Stimulated activated CD4-positive, alpha-beta T cell treated with anti-CD3 and anti-CD28 coated beads, Interleukin-4, amount 100 ng/mL, for 48 hours (primary cell): Measurements from ENCODE around the gene ATP13A5.

Experiments
- DNase-seq, 2 donors: peaks; one replicate each; pipeline ENCODE4 v3.0.0-alpha.2; 2020; ENCODE audit warnings: low read depth in 2 of 2

Gene ATP13A5

DNA sequence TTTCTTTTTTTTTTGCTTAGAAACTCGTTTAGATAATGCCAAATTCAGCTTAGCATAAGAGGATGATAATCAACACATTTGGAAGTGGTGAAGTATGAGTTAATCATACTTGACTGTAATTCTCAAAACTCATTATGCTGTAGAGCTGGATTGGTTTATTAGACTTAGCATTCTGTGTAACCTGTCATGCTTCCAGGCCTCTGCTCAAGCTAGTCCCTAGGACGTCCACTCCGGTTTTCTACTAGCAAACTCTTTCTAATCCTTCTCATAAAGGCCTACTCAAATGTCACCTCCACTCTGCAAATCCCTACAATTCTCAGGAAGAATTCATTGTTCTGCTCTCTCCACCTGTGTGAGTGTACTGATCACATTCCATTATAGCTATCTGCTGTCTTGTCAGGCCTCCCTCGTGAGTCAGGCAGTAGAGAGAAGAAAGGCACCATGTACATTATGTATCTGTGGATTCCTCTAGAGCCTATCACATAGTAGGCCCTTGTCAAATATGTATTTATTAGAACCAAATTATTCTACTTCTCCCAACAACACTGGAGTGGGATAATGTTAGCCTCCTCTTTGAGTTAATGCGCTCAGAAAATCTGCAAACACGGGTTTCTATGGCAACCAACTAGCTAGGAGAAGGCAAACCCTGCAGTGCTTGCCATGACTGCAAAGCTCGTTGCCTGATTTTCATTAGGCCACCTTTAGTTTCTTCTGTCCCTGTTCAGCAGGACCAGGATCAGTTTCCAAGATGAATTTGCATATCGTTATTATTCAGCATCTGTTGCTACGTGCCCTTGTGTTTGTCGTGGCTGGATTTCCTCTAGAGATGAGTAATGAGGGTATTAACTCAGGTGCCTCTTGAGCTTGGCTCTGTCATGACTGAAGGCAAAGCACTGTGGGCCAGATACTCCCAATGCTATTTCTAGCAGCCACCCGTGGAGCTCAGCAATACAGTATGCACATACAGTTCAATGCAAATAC lies 30.7 kb downstream of the ATP13A5 start:
- no peak for DNase-seq

DNA sequence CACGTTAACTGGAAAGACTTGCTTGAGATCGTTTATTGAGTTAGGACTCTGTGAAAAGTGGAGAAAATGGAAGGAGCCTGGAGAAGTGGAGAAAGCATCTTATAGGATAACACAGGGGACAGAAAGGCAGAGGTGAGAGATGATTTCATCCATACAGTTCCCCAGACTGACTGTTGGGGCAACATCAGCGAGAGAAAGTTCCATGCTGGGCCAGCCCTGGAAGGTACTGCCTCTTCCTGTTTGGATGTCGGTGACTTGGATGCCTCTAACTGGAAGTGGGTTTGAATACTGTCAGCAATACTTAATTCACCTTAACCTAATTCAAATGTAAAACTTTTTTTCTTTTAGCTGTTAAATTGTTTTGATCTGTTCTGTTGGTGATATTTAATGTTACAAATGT lies 32.3 kb downstream of the ATP13A5 start:
- no peak for DNase-seq

DNA sequence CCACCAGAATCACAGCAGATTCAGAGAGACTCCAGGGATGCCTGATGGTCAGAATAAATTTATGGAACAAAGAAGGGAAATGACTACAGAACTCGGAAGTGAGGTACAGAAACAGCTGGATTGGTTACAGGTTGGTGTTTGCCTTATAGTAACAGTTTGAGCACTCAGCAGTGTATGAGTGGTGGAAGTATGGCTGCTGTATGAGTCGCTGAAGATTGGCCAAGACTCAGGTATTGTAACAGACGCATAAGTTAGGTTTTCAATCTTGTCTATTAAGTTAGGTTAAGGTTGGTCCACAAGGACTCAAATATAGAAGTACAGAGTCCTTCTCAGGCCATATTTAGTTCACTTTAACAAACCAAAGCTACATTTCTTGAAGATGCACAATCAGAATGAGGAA lies 33.1 kb downstream of the ATP13A5 start:
- no peak for DNase-seq

DNA sequence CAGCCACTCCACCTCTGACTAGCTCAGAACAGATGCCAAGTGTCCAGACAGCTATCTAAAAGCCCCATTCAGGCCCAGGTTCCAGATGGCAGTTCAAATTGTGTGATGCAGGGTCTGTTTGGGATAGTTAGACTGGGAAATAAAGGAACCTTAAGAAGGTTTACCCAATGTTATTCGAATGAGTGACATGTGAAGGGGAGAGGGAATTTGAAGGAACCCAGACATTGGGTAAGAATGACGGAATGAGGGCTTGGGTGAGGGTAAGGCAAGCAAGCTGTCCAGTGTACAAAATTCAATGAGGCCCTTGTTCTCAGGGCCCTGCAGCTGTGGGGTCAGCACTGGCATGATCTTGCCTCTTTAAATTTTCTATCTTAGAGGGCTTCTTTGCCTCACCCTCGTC lies 34.1 kb downstream of the ATP13A5 start:
- no peak for DNase-seq

DNA sequence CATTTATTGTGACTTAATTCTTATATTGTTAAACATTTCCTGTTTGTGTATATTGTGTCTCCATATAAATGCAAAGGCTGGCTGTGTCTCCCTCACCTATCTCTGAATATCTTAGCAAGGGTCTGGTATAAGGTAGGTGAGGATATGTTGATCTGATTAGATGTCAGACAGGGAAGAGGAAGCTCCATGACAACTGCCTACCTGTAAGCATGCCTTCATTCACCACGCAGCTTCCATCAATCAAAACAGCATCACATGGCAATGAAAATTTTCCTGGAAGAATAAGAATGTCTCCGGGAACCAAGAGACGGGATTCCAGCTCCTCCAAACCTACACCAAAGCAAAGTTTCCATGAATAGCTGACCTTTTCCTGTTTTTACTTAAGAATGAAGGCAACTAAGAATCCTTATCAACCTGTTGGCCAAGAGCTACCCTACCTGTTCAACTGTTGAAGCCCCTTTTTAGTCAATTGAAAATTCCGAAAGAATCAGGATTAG lies 34.8 kb downstream of the ATP13A5 start:
- DNase-seq, result no peak

DNA sequence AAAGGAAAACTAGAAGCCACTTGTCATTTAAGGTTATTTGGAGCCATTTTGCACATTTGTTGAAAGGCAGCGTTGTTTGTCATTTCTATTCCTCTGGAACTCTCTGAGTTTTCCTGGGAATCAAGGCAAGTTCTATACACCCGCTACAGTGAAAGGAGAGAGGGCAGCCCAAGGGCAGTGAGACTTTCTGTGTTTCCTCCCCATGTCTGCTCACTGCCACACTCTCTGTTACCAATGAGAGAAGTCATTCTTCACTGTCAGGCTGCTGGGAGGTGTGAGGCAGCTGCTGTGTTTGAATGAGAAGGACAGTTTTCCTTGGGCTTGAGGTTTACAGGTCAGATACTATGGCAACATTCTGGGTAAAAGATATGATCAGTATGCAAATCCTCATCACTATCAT lies 36.0 kb downstream of the ATP13A5 start:
- no peak for DNase-seq

DNA sequence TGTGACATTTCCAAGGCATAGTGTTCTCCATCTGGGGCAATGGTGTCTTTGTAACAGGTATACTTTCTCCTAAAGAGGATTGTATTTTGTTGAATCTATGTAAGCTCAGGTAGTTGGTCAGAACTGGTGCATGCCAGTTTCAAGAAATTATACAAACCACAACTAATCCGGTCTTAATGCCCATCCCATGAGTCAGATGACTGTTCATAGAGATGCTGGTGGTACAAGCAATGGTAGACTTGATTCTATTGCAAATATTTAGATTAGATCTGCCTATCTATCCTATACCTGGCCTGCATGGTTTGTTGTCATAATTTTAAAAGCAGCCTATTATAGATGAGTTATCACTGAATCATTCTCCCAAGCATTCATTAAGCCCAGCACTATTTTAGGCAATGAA lies 43.5 kb downstream of the ATP13A5 start:
- no peak for DNase-seq

DNA sequence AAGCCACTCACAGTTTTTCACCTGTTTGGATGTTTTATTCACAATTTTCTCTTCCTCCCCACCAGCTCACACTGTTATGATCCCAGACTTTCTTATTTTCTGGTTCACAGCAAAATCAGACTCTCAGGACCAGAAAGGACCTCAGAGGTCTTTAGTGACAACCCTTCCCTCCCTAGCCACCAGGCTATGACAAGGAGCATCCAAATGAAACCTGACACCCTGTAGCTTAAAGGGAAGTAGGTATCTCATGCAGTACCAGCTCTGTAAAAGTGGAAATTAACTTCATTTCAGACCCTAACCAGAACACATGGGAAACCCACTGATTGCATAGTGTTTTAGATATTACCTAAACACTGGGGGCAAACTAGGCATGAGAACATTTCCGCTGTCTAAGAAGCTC lies 45.3 kb downstream of the ATP13A5 start:
- DNase-seq, result no peak

DNA sequence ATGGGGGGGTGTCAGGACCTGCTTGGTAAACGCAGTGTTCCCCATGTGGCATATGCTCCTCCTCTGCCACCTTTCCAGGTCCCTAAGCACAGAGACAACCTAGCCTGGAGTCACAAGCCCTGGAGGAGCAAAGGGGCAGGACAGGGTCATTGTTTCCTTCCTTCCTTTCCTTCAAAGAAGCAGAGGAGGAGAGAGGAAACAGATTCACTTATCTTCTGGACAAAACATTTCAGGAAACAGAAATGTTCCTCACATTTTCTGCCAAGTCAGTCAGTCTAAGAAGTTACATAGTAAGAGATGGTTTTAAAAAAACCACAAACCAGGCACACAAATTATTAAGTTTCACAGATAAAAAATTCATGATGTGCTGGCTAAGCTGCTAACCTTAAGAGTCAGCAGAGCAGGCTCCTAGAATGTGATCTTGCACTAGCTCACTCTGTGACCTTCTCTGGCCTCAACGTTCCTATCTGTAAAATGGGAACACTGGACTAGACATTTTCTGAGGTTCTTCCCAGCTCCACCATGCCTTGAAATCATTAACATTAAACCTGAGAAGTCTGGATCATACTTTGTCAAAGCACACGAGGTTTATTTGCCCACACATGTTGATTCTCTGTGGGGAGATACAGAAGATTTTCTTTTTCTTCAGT lies 47.9 kb downstream of the ATP13A5 start:
- DNase-seq, result no peak

DNA sequence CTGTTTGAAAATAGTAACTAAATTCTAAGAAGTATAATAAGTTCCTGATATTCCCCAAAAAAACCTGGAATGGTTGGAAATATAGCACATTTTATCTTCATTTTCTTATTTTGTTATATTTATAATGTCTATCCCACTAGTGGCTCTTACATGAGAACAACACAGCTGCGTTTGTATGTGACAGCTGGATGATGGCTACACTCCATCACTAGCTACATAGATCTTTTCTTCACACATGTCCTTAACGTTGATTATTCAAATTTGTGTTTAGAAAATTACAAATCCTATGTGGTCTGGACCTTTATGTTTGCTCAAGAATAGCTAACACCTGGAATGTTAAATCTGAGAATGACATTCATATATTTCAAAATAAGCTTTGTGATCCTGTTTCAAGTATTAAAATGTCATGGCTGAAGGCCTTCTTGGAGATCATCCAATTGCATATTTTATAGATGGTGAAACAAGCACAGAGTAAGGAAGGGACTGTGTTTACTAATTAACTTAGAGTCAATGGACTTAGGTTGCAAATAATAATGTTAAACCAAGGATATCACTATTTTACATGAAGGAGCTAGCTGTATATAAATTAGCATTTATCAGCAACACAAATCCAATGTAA lies 60.8 kb downstream of the ATP13A5 start:
- DNase-seq, result no peak

DNA sequence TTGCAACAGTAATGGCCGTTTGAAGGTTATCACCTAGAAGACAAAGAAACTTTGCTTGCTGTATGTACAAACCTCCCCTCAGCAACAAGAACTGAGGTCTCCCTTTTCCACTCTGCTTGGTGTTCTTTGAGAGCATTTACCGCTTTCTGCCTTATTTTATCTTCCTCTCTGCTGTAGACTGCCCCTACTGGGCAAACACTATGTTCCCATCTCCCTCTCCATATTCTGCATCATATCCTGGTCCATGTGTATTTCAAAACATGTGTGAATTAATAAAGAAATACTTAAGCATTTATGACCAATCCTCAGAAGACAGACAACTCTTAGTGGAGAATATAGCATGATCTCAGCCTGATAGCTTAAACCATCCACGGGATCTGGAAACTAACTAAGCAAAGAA lies 64.4 kb downstream of the ATP13A5 start:
- no peak for DNase-seq

DNA sequence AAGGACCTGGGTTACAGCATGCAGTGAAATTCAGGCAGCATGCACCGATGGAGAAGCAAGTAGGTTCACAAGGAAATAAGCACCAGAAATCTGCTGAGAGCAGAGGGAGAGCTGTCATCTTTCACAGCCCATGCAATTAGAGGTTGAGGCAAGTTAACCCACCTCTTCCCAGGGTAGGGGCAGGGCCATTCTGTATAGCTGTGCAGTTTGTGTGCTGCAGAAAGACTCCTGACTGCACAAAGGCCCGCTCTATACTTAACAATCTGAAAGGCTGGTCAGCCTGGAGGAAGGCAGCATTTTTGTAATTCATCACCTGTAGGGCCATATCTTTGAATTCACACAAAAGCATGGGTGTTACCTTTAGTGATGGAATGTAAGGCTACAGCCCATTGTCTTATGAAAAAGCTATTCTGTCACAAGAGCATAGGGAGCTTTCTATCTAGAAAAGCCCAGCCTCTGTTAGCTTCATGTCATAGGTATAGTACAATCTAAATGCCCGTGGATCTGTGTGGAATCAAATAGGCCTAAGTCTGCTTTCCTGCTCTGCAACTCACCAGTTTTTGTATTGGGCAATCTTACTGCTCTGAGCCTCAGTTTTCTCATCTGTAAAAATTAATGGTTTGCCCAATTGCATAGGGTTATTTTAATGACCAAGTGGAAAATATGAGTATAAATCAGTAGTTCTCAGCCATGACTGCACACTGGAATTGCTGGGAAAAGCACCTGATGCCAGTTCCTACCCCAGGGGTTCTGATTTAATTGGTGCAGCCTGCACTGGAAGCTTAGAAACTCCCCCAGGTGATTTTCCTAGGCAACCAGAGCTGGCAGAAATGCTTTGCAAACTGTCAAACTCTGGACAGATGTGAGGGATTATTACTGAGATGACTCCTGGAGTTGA lies 65.2 kb downstream of the ATP13A5 start:
- DNase-seq, result no peak

DNA sequence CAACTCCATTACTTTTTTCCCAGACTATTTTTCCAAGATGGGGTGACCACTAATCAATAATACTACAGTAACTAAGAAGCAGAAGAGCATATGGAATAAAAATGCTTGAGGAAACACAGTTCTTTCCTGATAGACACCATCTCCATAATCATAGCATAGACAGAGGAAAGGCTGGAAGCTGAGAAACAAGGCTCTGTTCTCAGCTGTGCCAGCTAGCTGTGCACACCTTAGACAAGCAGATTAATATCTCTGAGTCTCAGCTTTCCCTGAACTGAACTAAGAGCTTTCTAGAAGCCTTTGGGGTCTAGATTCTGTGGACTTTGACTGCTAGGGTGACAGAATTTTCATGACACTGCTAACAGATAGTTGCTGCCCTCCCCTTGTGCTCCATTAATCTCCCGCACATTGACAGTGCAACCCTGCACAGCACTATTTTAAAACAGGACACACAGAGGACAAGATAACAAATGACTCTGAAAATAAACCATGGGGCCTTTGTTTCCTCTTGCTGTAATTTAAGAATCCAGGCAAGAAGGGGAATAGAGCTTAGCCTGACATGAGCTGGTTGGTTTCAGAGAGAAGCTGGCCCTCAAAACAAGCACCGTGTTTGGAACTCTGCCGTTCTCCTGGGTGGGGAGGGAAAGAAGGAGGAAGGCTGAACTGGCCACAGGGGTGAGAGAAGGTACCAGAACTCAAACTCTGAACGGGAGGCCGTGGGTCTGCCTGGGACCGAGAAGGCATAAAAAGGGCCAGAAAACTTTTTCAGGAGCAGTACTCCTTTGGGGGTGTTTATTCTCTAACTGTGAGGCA lies 67.4 kb downstream of the ATP13A5 start:
- no peak for DNase-seq

DNA sequence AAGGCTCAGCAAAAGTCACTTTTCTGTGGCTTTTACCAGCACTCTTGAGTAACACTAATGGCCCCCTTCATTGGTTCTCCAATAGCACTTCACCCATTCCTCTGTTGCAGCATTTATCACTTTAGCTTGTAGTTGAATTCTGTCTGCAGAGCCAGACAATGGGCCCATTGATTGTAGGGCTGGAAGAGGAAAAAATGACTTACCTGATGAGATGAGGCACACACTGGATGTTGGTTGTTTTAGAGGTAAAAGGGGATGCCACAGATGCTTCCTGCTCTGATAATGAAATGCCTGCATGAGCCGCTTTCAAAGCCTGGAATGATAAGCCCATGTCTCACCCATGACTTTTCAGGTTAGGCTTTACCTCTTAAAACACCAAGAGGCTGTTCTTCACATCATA lies 73.2 kb downstream of the ATP13A5 start:
- no peak for DNase-seq

DNA sequence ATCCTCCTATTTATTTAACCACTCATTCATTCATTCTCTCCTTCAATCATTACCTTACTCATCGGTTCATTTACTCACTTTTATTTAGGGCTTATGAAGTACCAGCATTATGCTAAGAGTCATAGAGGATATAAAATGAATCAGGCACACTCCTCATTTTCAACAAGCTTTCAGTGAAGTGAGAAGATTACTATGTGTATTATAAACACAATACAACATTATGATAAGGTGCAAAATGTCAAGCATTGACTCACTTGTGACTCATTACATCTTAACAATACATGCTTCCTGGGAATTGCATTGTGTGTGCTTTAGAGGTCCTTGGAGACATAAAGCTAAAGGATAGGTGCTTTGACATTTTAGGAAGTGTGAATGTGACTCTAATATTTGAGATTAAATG lies 77.1 kb downstream of the ATP13A5 start:
- DNase-seq, result no peak

DNA sequence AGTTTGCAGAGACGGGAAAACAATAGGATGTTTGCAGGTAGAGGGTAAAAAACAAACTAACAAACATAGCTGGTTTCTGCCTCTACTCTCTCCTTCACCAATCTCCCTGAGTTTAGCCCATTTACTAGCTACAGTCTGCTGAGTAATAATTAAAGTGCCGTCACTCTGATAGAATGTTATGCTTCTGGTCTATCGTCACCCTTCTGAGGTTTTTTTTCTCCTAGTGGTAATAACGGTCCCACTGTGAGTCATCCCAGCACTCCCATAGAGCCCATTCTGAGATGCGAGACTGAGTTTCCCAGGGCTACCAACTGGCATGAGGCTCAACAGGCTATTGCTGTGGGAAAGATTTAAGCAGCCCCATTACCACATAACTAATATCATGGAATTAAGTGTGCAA lies 81.1 kb downstream of the ATP13A5 start:
- no peak for DNase-seq

DNA sequence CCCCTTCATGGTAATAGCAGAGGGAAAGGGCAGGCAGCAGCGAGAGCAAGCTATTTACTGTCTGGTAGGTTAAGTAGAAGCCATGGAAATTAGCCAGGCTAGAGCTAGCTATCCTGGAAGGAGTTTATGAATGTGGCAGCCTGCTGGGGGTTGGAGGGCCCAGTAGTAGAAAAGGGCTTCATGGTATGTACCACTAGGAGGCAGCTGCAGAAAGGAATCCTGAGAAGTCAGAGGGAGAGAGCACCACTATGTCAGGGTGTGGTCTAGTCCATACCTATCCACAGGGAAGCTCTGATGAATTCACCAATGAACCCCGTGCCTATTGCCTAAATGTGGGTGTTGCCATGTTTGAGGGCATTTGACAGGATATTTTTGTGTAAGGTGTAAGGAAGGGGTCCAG lies 82.6 kb downstream of the ATP13A5 start:
- no peak for DNase-seq

DNA sequence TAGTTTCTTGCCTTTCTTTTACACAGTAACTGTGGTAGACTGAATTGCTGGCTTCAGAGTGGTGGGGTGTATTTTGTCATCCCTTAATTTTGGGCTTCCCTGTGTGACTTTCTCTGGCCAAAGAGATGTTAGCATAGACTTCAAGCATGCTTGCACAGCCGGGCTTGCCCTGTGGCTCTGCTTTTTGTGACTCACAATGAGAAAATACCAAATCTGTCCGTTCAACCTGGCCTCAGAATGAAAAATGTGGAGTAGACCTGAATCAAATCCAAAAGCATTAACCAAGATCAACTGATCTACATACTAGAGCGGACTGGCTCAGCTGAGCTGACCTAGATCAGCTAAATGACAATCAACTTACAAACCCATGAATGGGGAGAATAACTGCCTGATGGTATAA lies 86.2 kb downstream of the ATP13A5 start:
- no peak for DNase-seq

DNA sequence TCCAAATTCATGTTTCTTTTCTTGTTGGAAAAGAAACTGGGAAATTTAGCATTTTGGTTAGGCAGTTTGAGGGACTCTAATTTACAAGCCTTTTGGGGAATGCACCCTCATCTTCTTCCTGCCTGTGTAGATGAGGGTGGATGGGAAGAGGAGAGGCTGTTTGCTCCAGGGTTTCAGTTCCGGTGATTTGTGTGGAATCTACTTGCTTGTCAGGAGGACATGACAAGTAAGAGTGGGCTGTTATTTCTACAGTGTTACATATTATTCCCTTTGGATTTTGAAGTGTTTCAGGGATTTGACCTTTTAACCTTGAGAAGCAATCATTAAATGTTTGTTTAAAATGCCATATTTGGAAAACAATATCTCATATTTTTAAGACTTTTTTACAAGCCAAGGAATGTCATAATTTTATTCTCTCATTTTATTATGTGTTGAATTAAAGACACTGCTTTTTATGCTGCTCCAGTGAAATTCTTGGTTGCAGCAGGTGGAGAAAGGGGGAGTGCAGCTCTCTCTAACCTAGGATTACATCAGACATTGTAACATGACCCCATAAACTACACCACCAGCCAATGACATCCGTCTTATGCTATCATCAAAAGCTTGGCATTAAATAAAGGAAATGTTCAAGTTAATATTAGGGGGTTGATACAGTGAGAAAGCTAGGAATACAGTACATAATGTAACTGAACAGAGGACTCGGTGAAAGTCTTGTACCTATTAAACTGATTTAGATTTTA lies 107.3 kb downstream of the ATP13A5 start:
- no peak for DNase-seq

DNA sequence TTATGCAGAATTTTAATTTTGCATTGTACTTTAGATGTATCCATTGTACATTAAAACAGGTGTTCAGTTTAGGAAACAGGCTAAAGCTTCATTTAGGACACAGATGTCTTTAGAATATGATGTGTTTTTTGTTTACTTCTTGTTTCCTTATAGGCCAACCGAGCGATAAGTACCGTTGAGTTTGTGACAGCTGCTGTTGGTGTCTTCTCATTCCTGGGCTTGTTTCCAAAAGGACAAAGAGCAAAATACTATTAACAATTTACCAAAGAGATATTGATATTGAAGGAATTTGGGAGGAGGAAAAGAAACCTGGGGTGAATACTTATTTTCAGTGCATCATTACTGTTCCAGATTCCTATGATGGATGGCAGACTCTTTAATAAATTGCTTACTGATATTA lies 108.1 kb downstream of the ATP13A5 start:
- no peak for DNase-seq
